K562 (cell line): ENCODE measurements around the gene SYMPK. TPM values are rescaled to one million over a fixed set of nuclear protein-coding genes. Genes with fewer than 3 reads are reported as not detected.

ENCODE experiments used
- ATAC-seq: fragments of 200-7000 bp; cut with Tn5 transposase; 3 replicates; pipeline ENCODE4 v1.9.1; 2020; ENCODE audit warnings: moderate library complexity
- BruUV-seq: library from RNA; stranded (reverse); fragments of 400-500 nt; replicated peaks from 2 replicates; lab custom pipeline; 2021; lab: Mats Ljungman, UMichigan
- CTCF ChIA-PET: fragments of 300-600 bp; formaldehyde crosslinking; extraction: SDS; loops from one replicate; lab custom pipeline; 2021; ENCODE audit warnings: low intra/inter-chr PET ratio; lab: Yijun Ruan, JAX
- POLR2A ChIA-PET: fragments of 300-600, 350-650 bp; sonication (Branson Sonifier 250); formaldehyde crosslinking; extraction: SDS; loops from one replicate; lab custom pipeline; 2021; ENCODE audit warnings: antibody characterized with exemption, inconsistent platforms; lab: Yijun Ruan, JAX
- DNase-seq, 4 experiments: peaks; one replicate each; pipeline versions ENCODE4 v3.0.0 to v3.0.0-alpha.2; 2011 to 2018; ENCODE audit warnings: low spot score in 3 of 4, mixed read lengths in 3 of 4; ENCODE audit errors: extremely low read depth in 1 of 4
- FAIRE-seq: peaks from 2 replicates; lab custom pipeline; 2011; peaks lifted over from hg19 to GRCh38; lab: Jason Lieb, UNC
- H2AFZ ChIP-seq: 2 replicates; pipeline ENCODE4 v1.6.0; 2011; ENCODE audit warnings: low read depth, low read length, control low read depth, inconsistent platforms
- H3K27ac ChIP-seq: fragments of 200-600 bp; 3 replicates; pipeline ENCODE4 v1.8.0; 2011; ENCODE audit warnings: low read depth, mild to moderate bottlenecking, control low read depth, inconsistent platforms, low read length, moderate library complexity, mixed read lengths; ENCODE audit errors: extremely low read depth
- H3K27me3 ChIP-seq, 2 experiments: fragments of 300-600 bp in 1 of 2; 2 replicates in 1 of 2; 3 replicates in 1 of 2; pipeline versions ENCODE4 v1.6.0 to v1.8.0; 2011; ENCODE audit warnings: inconsistent platforms in 2 of 2, low read length in 2 of 2, mild to moderate bottlenecking in 1 of 2, mixed read lengths in 1 of 2, moderate library complexity in 1 of 2; ENCODE audit not compliant: control insufficient read depth in 2 of 2, insufficient read depth in 2 of 2
- H3K36me3 ChIP-seq: fragments of 300-600 bp; 3 replicates; pipeline ENCODE4 v1.8.0; 2011; ENCODE audit warnings: mild to moderate bottlenecking, low read length, inconsistent platforms; ENCODE audit not compliant: control insufficient read depth, insufficient read depth
- H3K4me1 ChIP-seq, 2 experiments: fragments of 200-600 bp in 1 of 2; replicated peaks in 1 of 2; 2 replicates in 1 of 2; 3 replicates in 1 of 2; pipeline versions ENCODE4 v1.5.1 to v1.8.0; 2011; ENCODE audit warnings: inconsistent platforms in 2 of 2, low read length in 2 of 2, mild to moderate bottlenecking in 1 of 2, mixed read lengths in 1 of 2, moderate library complexity in 1 of 2; ENCODE audit not compliant: control insufficient read depth in 2 of 2, insufficient read depth in 2 of 2
- H3K4me2 ChIP-seq: 2 replicates; pipeline ENCODE4 v1.6.1; 2011; ENCODE audit warnings: low read length, control low read depth, inconsistent platforms, mixed read lengths; ENCODE audit not compliant: insufficient read depth
- H3K4me3 ChIP-seq: fragments of 200-600 bp; sonication (generic), shearing (Covaris generic); 2 replicates; pipeline ENCODE4 v1.5.1; 2016; ENCODE audit warnings: control low read depth, inconsistent platforms
- H3K79me2 ChIP-seq: fragments of 200-600 bp; 3 replicates; pipeline ENCODE4 v1.8.0; 2011; ENCODE audit warnings: low read length, inconsistent platforms; ENCODE audit not compliant: control insufficient read depth, insufficient read depth
- H3K9ac ChIP-seq, 2 experiments: 2 replicates each; pipeline versions ENCODE4 v1.6.0 to v1.6.1; 2011; ENCODE audit warnings: low read depth in 2 of 2, low read length in 2 of 2, control low read depth in 1 of 2, inconsistent platforms in 1 of 2, mild to moderate bottlenecking in 1 of 2, mixed read lengths in 1 of 2; ENCODE audit not compliant: insufficient read depth in 1 of 2
- H3K9me1 ChIP-seq: one replicate; pipeline ENCODE4 v1.6.0; 2011; ENCODE audit warnings: inconsistent platforms, mild to moderate bottlenecking, low read length, moderate library complexity; ENCODE audit not compliant: control insufficient read depth, insufficient read depth
- H3K9me3 ChIP-seq: replicated peaks from 2 replicates; pipeline ENCODE4 v1.5.1; 2011; ENCODE audit warnings: low read depth, low read length, inconsistent platforms; ENCODE audit not compliant: control insufficient read depth, insufficient read depth
- H4K20me1 ChIP-seq: replicated peaks from 2 replicates; pipeline ENCODE4 v1.6.1; 2011; ENCODE audit warnings: low read length, inconsistent platforms, mixed read lengths; ENCODE audit not compliant: control insufficient read depth, insufficient read depth
- CREM ChIP-seq: IDR thresholded peaks from 2 replicates; pipeline ENCODE4 v1.6.1; 2014; ENCODE audit warnings: antibody characterized with exemption, low read depth
- E2F8 ChIP-seq: fragments of 450-650 bp; IDR thresholded peaks from 2 replicates; pipeline ENCODE4 v1.7.1; 2018; ENCODE audit warnings: mild to moderate bottlenecking, low read depth; ENCODE audit not compliant: partially characterized antibody
- EGR1 ChIP-seq: fragments of 450-650 bp; conservative IDR thresholded peaks from 2 replicates; pipeline ENCODE4 v1.6.1; 2017; ENCODE audit warnings: mild to moderate bottlenecking
- EHMT2 ChIP-seq: fragments of 450-650 bp; IDR thresholded peaks from 2 replicates; pipeline ENCODE4 v1.6.1; 2018; ENCODE audit warnings: antibody characterized with exemption
- ELF2 ChIP-seq: fragments of 250-450 bp; sonication (Bioruptor Pico); IDR thresholded peaks from 2 replicates; pipeline ENCODE4 v1.5.0; 2021; ENCODE audit warnings: mild to moderate bottlenecking
- FIP1L1 ChIP-seq: fragments of 200-400 bp; formaldehyde crosslinking; IDR thresholded peaks from 2 replicates; pipeline ENCODE4 v1.6.1; 2018; ENCODE audit warnings: mild to moderate bottlenecking, low read depth, low read length; ENCODE audit not compliant: poor library complexity, severe bottlenecking
- MBD1 ChIP-seq: fragments of 250-450 bp; sonication (Bioruptor Pico); IDR thresholded peaks from 2 replicates; pipeline ENCODE4 v1.8.0; 2022; ENCODE audit warnings: inconsistent platforms
- MNT ChIP-seq, 2 experiments: fragments of 450-650 bp; conservative IDR thresholded peaks; 2 replicates each; pipeline ENCODE4 v1.6.1; 2017; ENCODE audit warnings: mild to moderate bottlenecking in 2 of 2, moderate library complexity in 2 of 2
- NELFE ChIP-seq: IDR thresholded peaks from 2 replicates; pipeline ENCODE4 v1.6.1; 2011; ENCODE audit warnings: mild to moderate bottlenecking; ENCODE audit not compliant: insufficient read depth, insufficient read length
- SMARCC2 ChIP-seq: fragments of 450-650 bp; IDR thresholded peaks from 2 replicates; pipeline ENCODE4 v1.6.1; 2017; ENCODE audit warnings: antibody characterized with exemption, moderate library complexity, mild to moderate bottlenecking, low read depth
- STAG1 ChIP-seq: sonication (generic); formaldehyde crosslinking; IDR thresholded peaks from 2 replicates; pipeline ENCODE4 v1.5.0; 2020; ENCODE audit warnings: missing genetic modification reagents, borderline replicate concordance
- TAF1 ChIP-seq: IDR thresholded peaks from 2 replicates; pipeline ENCODE4 v1.6.1; 2011; ENCODE audit warnings: mild to moderate bottlenecking, low read length, moderate library complexity; ENCODE audit not compliant: insufficient read depth, control insufficient read depth, severe bottlenecking; ENCODE audit errors: extremely low read depth
- TFAM ChIP-seq: fragments of 250-450 bp; sonication (Bioruptor Pico); conservative IDR thresholded peaks from 2 replicates; pipeline ENCODE4 v1.5.0; 2021; ENCODE audit warnings: mild to moderate bottlenecking, moderate library complexity
- ZBTB7A ChIP-seq: IDR thresholded peaks from 2 replicates; pipeline ENCODE4 v1.6.1; 2011; ENCODE audit warnings: low read depth, mild to moderate bottlenecking, low read length, moderate library complexity, borderline replicate concordance; ENCODE audit not compliant: control insufficient read depth
- ZNF717 ChIP-seq: fragments of 250-450 bp; sonication (Bioruptor Pico); IDR thresholded peaks from 2 replicates; pipeline ENCODE4 v1.5.0; 2021
- ZNF75A ChIP-seq: fragments of 450-650 bp; formaldehyde crosslinking; IDR thresholded peaks from 2 replicates; pipeline ENCODE4 v1.4.0; 2020; ENCODE audit warnings: mild to moderate bottlenecking
- WGBS: fragments of 100-300 bp; shearing (Covaris generic); methylation state at CpG from one replicate; pipeline ENCODE4 v1.1.6; 2016; ENCODE audit warnings: low coverage, mixed read lengths; ENCODE audit not compliant: insufficient coverage; ENCODE audit errors: missing lambda C conversion rate; 5-methylcytosine and 5-hydroxymethylcytosine counted together
- in situ Hi-C: fragments of 300-500 bp; cut with MboI; formaldehyde crosslinking; loops from 4 replicates; pipeline ENCODE4 v1.15.0; 2018; ENCODE audit warnings: inconsistent platforms, mixed read lengths
- intact Hi-C: fragments of 100-400 bp; cut with micrococcal nuclease; formaldehyde crosslinking; loops from 2 replicates; pipeline ENCODE4 v1.14.2; 2022
- polyA plus RNA-seq, 8 experiments: library from polyadenylated mRNA; depleted of rRNA in 4 of 8; stranded (reverse) in 5 of 8; unstranded in 3 of 8; fragments of >200 nt; fragmentation: Nextera tagmentation in 2 of 8; fragmentation: Illumina TruSeq in 1 of 8; extraction: Ambion mirVana in 2 of 8; extraction: Trizol in 1 of 8; gene quantifications; 2 replicates each; pipeline versions ENCODE4 v1.2.1 to v1.2.3, GENCODE V29; 2011 to 2014; ENCODE audit warnings: inconsistent platforms in 1 of 8, missing spikeins in 1 of 8
- total RNA-seq, 7 experiments: library from RNA; depleted of rRNA in 6 of 7; stranded (reverse); fragments of >200 nt in 6 of 7; fragmentation: Illumina TruSeq in 2 of 7; extraction: Trizol in 2 of 7; gene quantifications; 2 replicates each; pipeline versions ENCODE4 v1.2.1 to v1.2.3, GENCODE V29; 2011 to 2021; ENCODE audit warnings: low replicate concordance in 1 of 7

SYMPK gene
- total and polyA plus RNA-seq, 9 of the 15 experiments (the other 6 are each of a cell fraction or from before 2014, with no cell fraction given), result 0.73 to 95.5 (median 58.4) TPM

GRCh38 chr19:45767410-45767880, 95.5 kb downstream of the SYMPK start:
- ATAC-seq, result peak; percentile 12
- Histone ChIP-seq H3K27ac (peak overlapping the region; percentile 77), H3K9me1 (no peaks in the 10 kb centered on the region), H3K9ac (peak overlapping the region; percentile 69 to 98), H3K4me1 (peaks cover 10 to 87% of the 10 kb centered on the region in 2 experiments; a peak in 4 of 5 replicates), H4K20me1 (no peaks in the 10 kb centered on the region), H2AFZ (peak overlapping the region; percentile 87), H3K36me3 (peaks cover 4% of the 10 kb centered on the region; the same call in 1 of the 3 replicates), H3K4me3 (peak overlapping the region; percentile 56), H3K79me2 (peaks cover 17% of the 10 kb centered on the region; the same call in 2 of the 3 replicates), H3K27me3 (no peaks in the 10 kb centered on the region), H3K9me3 (no peaks in the 10 kb centered on the region), H3K4me2 (peak overlapping the region; percentile 88)
- ChIA-PET CTCF (interaction anchor here (0.6 kb wide), 1 partner anchor 119 kb away, joined by 3 read pairs; the partner anchor contains the start of gene IRF2BP1), POLR2A (interaction anchor here (0.6 to 1.7 kb wide), 9 partner anchors 12 to 363 kb away, joined by 3 to 7 read pairs (median 4); partner anchors contain the start of gene SNRPD2)
- WGBS, result 5% methylated on average over 19 of the region's 31 CpGs
- FAIRE-seq, result peak; percentile 40
- intact Hi-C loops, result no loop called here
- no TSS peak for BruUV-seq
- DNase-seq, result peak; percentile 64 to 89 (median 71)
- in situ Hi-C loops, result no loop called here
- TF ChIP-seq E2F8, result no peak
- no peak for TF ChIP-seq ZNF75A
- no peak for TF ChIP-seq NELFE
- no peak for TF ChIP-seq ZNF717 (CRISPR knock-in tag)
- TF ChIP-seq SMARCC2, result no peak
- peak; percentile 92 for TF ChIP-seq EGR1
- no peak for TF ChIP-seq EHMT2
- TF ChIP-seq ELF2 (CRISPR knock-in tag), result no peak
- no peak for TF ChIP-seq STAG1
- TF ChIP-seq FIP1L1, result peak; percentile 7
- TF ChIP-seq MBD1 (CRISPR knock-in tag), result no peak
- peak; percentile 97 to 98 for TF ChIP-seq MNT (conservative IDR thresholded peaks at IDR 0.05)
- TF ChIP-seq TAF1, result peak; percentile 50
- no peak for TF ChIP-seq TFAM (CRISPR knock-in tag)
- TF ChIP-seq ZBTB7A, result peak; percentile 58; the same call in 1 of the 2 replicates
- TF ChIP-seq CREM, result peak; percentile 43; the same call in 1 of the 2 replicates
